ENCODE measurements around the gene WFDC5.

DNA sequence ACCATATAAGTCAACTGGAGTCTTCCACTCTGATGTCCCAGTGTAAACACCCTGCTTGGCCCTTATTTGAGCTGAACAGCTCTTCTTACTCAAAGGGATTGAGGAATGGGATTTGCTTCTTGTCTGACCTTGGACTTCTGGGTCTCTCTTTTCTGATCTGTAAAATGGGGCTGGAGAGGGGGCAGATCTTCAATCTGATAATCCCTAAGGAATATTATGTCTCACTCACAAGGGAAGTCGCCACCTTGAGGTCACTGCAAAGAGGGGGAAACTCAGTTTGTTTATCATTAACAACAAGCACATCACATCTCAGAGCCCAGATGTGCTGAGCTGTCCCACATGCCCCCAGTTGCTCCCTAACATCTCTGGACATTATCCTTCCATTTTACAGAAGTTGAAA is 29.1 kb downstream of the WFDC5 start:
- TF ChIP-seq, protein P1, sequence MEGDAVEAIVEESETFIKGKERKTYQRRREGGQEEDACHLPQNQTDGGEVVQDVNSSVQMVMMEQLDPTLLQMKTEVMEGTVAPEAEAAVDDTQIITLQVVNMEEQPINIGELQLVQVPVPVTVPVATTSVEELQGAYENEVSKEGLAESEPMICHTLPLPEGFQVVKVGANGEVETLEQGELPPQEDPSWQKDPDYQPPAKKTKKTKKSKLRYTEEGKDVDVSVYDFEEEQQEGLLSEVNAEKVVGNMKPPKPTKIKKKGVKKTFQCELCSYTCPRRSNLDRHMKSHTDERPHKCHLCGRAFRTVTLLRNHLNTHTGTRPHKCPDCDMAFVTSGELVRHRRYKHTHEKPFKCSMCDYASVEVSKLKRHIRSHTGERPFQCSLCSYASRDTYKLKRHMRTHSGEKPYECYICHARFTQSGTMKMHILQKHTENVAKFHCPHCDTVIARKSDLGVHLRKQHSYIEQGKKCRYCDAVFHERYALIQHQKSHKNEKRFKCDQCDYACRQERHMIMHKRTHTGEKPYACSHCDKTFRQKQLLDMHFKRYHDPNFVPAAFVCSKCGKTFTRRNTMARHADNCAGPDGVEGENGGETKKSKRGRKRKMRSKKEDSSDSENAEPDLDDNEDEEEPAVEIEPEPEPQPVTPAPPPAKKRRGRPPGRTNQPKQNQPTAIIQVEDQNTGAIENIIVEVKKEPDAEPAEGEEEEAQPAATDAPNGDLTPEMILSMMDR (IDR thresholded peaks at IDR 0.05; ENCODE audit: insufficient read depth, low read length, poor library complexity, severe bottlenecking) = no peak
- TF ChIP-seq EZH2phosphoT487 (conservative IDR thresholded peaks at IDR 0.05; ENCODE audit: low read length) = no peak

All from SU-DHL-6 (cell line).